ENCODE measurements around the gene NAT16. TPM values are rescaled to one million over a fixed set of nuclear protein-coding genes. Genes with fewer than 3 reads are reported as not detected.

The NAT16 gene
- total and polyA plus RNA-seq, 2 of the 13 experiments (the other 11 are each of a cell fraction or from before 2014, with no cell fraction given): 0.04 TPM; not detected in 1

DNA sequence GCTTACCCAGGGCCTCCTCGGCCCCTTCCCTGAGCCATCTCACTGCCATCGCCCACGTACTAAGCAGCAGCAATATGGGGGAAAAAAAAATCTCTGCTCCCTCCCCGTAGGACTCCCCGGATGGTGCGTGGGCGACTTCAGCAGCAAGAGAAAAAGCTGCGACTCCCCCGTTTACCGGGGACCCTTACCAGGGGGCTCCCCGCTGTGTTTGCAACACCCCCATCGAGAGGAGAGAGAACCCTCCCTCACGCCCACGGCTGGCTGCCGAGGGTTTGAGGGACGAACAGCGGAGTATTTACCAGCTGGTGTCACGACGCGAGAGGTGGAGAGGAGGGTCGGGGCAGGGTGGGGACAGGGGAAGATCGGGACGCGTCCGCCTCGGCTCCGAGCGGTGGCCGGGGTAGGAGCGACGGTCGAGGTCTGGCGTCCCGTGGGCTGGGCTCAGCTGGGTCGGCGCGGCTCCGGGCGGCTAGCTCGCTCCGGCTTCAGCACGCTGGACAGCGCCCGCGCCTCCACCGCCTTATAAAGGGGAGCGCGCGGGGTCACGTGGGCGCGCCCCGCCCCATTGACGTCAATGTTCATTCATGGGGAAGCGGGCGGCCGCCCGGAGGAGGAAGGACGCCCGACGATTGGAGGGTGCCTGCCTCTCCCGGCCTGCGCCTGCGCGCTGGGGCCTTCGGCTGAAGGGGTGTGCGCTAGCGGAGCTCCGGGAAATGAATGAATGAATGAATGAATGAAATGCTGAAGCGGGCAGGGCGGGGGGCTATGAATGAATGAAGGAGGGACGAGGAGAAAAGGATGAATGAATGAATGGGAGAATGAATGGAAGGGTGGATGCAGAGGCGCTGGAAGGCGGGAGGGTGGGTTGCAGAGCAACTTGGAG, 14.8 kb downstream of the NAT16 start, which contains the start of gene VGF (continued):
- TF ChIP-seq JUNB (CRISPR knock-in tag; IDR thresholded peaks at IDR 0.05; ENCODE audit: borderline replicate concordance): peak; percentile 56; the same call in 1 of the 2 replicates
- peak; percentile 85; the same call in 1 of the 2 replicates for TF ChIP-seq ZFP41 (CRISPR knock-in tag; IDR thresholded peaks at IDR 0.05; ENCODE audit: borderline replicate concordance)
- TF ChIP-seq ZNF552 (CRISPR knock-in tag; IDR thresholded peaks at IDR 0.05; ENCODE audit: borderline replicate concordance): peak; percentile 96
- peak; percentile 94 for TF ChIP-seq HDAC1 (CRISPR knock-in tag; IDR thresholded peaks at IDR 0.05)
- TF ChIP-seq, protein P1, sequence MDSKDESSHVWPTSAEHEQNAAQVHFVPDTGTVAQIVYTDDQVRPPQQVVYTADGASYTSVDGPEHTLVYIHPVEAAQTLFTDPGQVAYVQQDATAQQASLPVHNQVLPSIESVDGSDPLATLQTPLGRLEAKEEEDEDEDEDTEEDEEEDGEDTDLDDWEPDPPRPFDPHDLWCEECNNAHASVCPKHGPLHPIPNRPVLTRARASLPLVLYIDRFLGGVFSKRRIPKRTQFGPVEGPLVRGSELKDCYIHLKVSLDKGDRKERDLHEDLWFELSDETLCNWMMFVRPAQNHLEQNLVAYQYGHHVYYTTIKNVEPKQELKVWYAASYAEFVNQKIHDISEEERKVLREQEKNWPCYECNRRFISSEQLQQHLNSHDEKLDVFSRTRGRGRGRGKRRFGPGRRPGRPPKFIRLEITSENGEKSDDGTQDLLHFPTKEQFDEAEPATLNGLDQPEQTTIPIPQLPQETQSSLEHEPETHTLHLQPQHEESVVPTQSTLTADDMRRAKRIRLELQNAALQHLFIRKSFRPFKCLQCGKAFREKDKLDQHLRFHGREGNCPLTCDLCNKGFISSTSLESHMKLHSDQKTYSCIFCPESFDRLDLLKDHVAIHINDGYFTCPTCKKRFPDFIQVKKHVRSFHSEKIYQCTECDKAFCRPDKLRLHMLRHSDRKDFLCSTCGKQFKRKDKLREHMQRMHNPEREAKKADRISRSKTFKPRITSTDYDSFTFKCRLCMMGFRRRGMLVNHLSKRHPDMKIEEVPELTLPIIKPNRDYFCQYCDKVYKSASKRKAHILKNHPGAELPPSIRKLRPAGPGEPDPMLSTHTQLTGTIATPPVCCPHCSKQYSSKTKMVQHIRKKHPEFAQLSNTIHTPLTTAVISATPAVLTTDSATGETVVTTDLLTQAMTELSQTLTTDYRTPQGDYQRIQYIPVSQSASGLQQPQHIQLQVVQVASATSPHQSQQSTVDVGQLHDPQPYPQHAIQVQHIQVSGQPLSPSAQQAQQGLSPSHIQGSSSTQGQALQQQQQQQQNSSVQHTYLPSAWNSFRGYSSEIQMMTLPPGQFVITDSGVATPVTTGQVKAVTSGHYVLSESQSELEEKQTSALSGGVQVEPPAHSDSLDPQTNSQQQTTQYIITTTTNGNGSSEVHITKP (CRISPR knock-in tag; IDR thresholded peaks at IDR 0.05; ENCODE audit: low read depth): peak; percentile 71; the same call in 1 of the 2 replicates
- 0 out of 2 replicates have a peak, but pooled peaks have one; percentile 34 for TF ChIP-seq MTA1 (CRISPR knock-in tag; IDR thresholded peaks at IDR 0.05; ENCODE audit: borderline replicate concordance)
- peak; percentile 91 for TF ChIP-seq TOPORS (CRISPR knock-in tag; IDR thresholded peaks at IDR 0.05)
- no peak for TF ChIP-seq LCORL (IDR thresholded peaks at IDR 0.05)
- TF ChIP-seq LCORL (CRISPR knock-in tag; IDR thresholded peaks at IDR 0.05): peak; percentile 74; the same call in 1 of the 2 replicates
- no peak for TF ChIP-seq NBN (conservative IDR thresholded peaks at IDR 0.05)
- TF ChIP-seq, protein P2, sequence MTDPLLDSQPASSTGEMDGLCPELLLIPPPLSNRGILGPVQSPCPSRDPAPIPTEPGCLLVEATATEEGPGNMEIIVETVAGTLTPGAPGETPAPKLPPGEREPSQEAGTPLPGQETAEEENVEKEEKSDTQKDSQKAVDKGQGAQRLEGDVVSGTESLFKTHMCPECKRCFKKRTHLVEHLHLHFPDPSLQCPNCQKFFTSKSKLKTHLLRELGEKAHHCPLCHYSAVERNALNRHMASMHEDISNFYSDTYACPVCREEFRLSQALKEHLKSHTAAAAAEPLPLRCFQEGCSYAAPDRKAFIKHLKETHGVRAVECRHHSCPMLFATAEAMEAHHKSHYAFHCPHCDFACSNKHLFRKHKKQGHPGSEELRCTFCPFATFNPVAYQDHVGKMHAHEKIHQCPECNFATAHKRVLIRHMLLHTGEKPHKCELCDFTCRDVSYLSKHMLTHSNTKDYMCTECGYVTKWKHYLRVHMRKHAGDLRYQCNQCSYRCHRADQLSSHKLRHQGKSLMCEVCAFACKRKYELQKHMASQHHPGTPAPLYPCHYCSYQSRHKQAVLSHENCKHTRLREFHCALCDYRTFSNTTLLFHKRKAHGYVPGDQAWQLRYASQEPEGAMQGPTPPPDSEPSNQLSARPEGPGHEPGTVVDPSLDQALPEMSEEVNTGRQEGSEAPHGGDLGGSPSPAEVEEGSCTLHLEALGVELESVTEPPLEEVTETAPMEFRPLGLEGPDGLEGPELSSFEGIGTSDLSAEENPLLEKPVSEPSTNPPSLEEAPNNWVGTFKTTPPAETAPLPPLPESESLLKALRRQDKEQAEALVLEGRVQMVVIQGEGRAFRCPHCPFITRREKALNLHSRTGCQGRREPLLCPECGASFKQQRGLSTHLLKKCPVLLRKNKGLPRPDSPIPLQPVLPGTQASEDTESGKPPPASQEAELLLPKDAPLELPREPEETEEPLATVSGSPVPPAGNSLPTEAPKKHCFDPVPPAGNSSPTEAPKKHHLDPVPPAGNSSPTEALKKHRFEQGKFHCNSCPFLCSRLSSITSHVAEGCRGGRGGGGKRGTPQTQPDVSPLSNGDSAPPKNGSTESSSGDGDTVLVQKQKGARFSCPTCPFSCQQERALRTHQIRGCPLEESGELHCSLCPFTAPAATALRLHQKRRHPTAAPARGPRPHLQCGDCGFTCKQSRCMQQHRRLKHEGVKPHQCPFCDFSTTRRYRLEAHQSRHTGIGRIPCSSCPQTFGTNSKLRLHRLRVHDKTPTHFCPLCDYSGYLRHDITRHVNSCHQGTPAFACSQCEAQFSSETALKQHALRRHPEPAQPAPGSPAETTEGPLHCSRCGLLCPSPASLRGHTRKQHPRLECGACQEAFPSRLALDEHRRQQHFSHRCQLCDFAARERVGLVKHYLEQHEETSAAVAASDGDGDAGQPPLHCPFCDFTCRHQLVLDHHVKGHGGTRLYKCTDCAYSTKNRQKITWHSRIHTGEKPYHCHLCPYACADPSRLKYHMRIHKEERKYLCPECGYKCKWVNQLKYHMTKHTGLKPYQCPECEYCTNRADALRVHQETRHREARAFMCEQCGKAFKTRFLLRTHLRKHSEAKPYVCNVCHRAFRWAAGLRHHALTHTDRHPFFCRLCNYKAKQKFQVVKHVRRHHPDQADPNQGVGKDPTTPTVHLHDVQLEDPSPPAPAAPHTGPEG (CRISPR knock-in tag; IDR thresholded peaks at IDR 0.05): peak; percentile 95
- no peak for TF ChIP-seq CHD4 (IDR thresholded peaks at IDR 0.05; ENCODE audit: borderline replicate concordance, low read length)
- TF ChIP-seq, protein P3, sequence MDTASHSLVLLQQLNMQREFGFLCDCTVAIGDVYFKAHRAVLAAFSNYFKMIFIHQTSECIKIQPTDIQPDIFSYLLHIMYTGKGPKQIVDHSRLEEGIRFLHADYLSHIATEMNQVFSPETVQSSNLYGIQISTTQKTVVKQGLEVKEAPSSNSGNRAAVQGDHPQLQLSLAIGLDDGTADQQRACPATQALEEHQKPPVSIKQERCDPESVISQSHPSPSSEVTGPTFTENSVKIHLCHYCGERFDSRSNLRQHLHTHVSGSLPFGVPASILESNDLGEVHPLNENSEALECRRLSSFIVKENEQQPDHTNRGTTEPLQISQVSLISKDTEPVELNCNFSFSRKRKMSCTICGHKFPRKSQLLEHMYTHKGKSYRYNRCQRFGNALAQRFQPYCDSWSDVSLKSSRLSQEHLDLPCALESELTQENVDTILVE (CRISPR knock-in tag; IDR thresholded peaks at IDR 0.05): peak; percentile 98
- peak; percentile 99 for TF ChIP-seq ZSCAN12 (CRISPR knock-in tag; IDR thresholded peaks at IDR 0.05)
- no peak for TF ChIP-seq STAG1 (CRISPR knock-in tag; IDR thresholded peaks at IDR 0.05)
- peak; percentile 99 for TF ChIP-seq ZNF446 (CRISPR knock-in tag; IDR thresholded peaks at IDR 0.05)
- TF ChIP-seq KAT2B (IDR thresholded peaks at IDR 0.05; ENCODE audit: borderline replicate concordance, low read depth, low read length): no peak
- peak; percentile 98 for TF ChIP-seq ZNF788 (CRISPR knock-in tag; IDR thresholded peaks at IDR 0.05; ENCODE audit: borderline replicate concordance)
- peak; percentile 53 for TF ChIP-seq PHF5A (CRISPR knock-in tag; IDR thresholded peaks at IDR 0.05; ENCODE audit: low read depth, unreplicated experiment)
